Tibial nerve (tissue), 4 donors: ENCODE data around the gene MAP2K2. TPM values are rescaled to one million over a fixed set of nuclear protein-coding genes. Genes with fewer than 3 reads are reported as not detected.

ENCODE experiments used
- DNase-seq, 2 donors: peaks; one replicate each; pipeline ENCODE4 v3.0.0-alpha.2; 2019; ENCODE audit warnings: low spot score in 2 of 2
- H3K27ac ChIP-seq, 4 donors: fragments of 200-600 bp; sonication (generic) in 3 of 4; one replicate each; pipeline ENCODE4 v1.5.1; 2017 to 2019; ENCODE audit warnings: mild to moderate bottlenecking in 1 of 4
- H3K27me3 ChIP-seq, 2 donors: fragments of 200-600 bp; sonication (generic) in 1 of 2; one replicate each; pipeline versions ENCODE4 v1.5.1 to v1.6.0; 2017 to 2019
- H3K36me3 ChIP-seq, 3 donors: fragments of 200-600 bp; sonication (generic); one replicate each; pipeline ENCODE4 v1.5.1; 2018 to 2019
- H3K4me1 ChIP-seq, 4 donors: fragments of 200-600 bp; sonication (generic) in 3 of 4; one replicate each; pipeline ENCODE4 v1.5.1; 2017 to 2019
- H3K4me3 ChIP-seq, 4 donors: fragments of 200-600 bp; sonication (generic) in 3 of 4; one replicate each; pipeline ENCODE4 v1.5.1; 2017 to 2019; ENCODE audit warnings: mild to moderate bottlenecking in 1 of 4, moderate library complexity in 1 of 4
- H3K9me3 ChIP-seq, 4 donors: fragments of 200-600 bp; sonication (generic) in 3 of 4; one replicate each; pipeline ENCODE4 v1.5.1; 2017 to 2019
- CTCF ChIP-seq, 5 experiments: fragments of 200-600 bp in 3 of 5; fragments of 450-650 bp in 2 of 5; sonication (generic) in 3 of 5; IDR thresholded peaks; one replicate each; pipeline ENCODE4 v1.5.1; 2016 to 2019; ENCODE audit warnings: antibody characterized with exemption in 5 of 5, mild to moderate bottlenecking in 3 of 5, moderate library complexity in 2 of 5
- EP300 ChIP-seq, 2 donors: sonication (generic); formaldehyde crosslinking; IDR thresholded peaks; one replicate each; pipeline ENCODE4 v1.6.1; 2017; ENCODE audit warnings: antibody characterized with exemption in 2 of 2, mild to moderate bottlenecking in 1 of 2
- POLR2A ChIP-seq, 2 donors: fragments of 450-650 bp; IDR thresholded peaks; one replicate each; pipeline ENCODE4 v1.6.1; 2017; ENCODE audit warnings: antibody characterized with exemption in 2 of 2, mild to moderate bottlenecking in 2 of 2, moderate library complexity in 2 of 2
- WGBS, 2 donors: methylation state at CpG; one replicate each; pipeline ENCODE4 v1.1.5; 2018; 5-methylcytosine and 5-hydroxymethylcytosine counted together
- total RNA-seq, 4 donors: library from RNA; depleted of rRNA; stranded (reverse); fragments of >200 nt; gene quantifications; one replicate each; pipeline ENCODE4 v1.1.0, GENCODE V29; 2016

Gene MAP2K2
- total RNA-seq, 4 donors from 2014 or later: 36.9 to 128 (median 75.0) TPM

DNA sequence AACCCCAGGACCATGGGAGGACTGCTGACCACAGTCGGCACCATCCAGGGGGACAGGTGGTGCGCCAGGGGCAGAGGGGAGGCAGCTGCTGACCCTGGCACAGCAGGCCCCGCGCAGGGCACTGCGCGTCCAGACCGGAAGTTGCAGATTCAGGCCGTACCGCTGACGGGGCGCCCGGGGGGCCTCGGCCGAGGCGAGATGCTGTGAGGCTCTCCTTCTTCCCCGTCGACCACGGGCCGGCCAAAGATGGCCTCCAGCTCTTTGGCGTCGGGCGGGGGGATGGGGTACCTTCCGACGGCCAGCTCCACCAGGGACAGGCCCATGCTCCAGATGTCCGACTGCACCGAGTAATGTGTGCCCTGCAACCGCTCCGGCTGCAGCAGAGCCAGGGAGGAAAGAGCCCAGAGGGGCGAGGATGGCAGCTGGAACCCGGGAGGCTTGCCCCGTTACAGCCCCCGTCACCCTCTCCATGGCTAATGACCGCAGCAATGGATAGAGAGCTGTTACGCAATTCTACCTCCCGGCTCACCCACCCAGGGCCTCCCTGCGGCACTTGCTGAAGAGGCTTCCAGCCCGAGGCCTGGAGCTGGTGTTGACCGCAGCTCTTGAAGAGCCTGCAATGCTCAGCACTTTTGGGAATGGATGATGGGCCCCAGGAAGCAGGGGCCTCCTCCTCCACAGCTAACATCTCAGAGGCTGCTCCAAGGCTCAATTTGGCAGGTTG is 24.7 kb downstream of the MAP2K2 start:
- H3K9me3 ChIP-seq: no peaks in the 10 kb centered on the region
- peaks cover 0 to 13% (median 0%) of the 10 kb centered on the region in 4 donors for H3K4me1 ChIP-seq
- 90 to 93% methylated on average over 12 to 33 of the region's 38 CpGs for WGBS, 2 donors
- H3K27ac ChIP-seq: no peak overlapping the region
- no peaks in the 10 kb centered on the region for H3K27me3 ChIP-seq
- TF ChIP-seq CTCF (IDR thresholded peaks at IDR 0.05): no peak
- no peak for TF ChIP-seq POLR2A (IDR thresholded peaks at IDR 0.05)
- no peak for TF ChIP-seq EP300 (IDR thresholded peaks at IDR 0.05)
- no peak overlapping the region for H3K4me3 ChIP-seq
- H3K36me3 ChIP-seq: peaks cover 4 to 93% (median 12%) of the 10 kb centered on the region in 3 donors
- DNase-seq: no peak

- Histone ChIP-seq H3K4me3 (no peak overlapping the region), H3K9me3 (no peaks in the 10 kb centered on the region), H3K27ac (peak overlapping the region in 1 of 4 donors; percentile 74), H3K27me3 (no peaks in the 10 kb centered on the region), H3K36me3 (peaks cover 4 to 93% (median 12%) of the 10 kb centered on the region in 3 donors), H3K4me1 (peaks cover 0 to 13% (median 0%) of the 10 kb centered on the region in 4 donors)
- no peak for DNase-seq
- TF ChIP-seq EP300 (IDR thresholded peaks at IDR 0.05) (no peak), POLR2A (IDR thresholded peaks at IDR 0.05) (no peak), CTCF (IDR thresholded peaks at IDR 0.05) (no peak)
- 77 to 91% methylated on average over 11 to 18 of the region's 18 CpGs for WGBS, 2 donors
Observed at GRCh38 chr19:4098493-4098892, 25.4 kb downstream of the MAP2K2 start.

DNA sequence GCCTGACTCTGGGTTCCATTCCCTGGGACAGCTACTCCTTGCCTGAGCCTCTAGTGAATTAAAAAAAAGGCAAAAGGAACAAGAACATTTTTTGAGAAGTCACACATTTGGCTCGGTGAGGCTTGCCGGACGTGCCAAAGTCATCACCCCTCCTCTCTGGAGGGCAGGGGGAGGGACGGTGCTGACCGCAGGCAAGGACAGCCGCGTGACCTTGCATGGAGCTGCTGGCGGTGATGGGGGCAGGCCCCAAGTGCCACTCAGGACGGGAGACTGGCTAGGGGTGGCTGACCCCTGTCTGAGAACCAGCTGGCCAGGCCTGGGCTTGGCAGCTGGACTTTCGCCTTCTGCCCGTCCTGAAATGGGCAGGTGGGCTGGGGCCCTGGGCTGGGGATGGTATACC is 26.4 kb downstream of the MAP2K2 start:
- peaks cover 4 to 93% (median 12%) of the 10 kb centered on the region in 3 donors for H3K36me3 ChIP-seq
- peak; percentile 38 to 42 for DNase-seq
- peak overlapping the region in 3 of 4 donors; percentile 14 to 74 (median 59) for H3K27ac ChIP-seq
- H3K4me1 ChIP-seq: peaks cover 0 to 13% (median 0%) of the 10 kb centered on the region in 4 donors
- H3K9me3 ChIP-seq: no peaks in the 10 kb centered on the region
- WGBS, 2 donors: 32 to 34% methylated on average over 11 of the region's 11 CpGs
- no peak overlapping the region for H3K4me3 ChIP-seq
- no peaks in the 10 kb centered on the region for H3K27me3 ChIP-seq
- TF ChIP-seq POLR2A (IDR thresholded peaks at IDR 0.05) (no peak), EP300 (IDR thresholded peaks at IDR 0.05) (peak in 1 of 2 donors; percentile 57)

GRCh38 chr19:4096049-4096892 is 27.7 kb downstream of the MAP2K2 start:
- Histone ChIP-seq H3K27ac (no peak overlapping the region), H3K4me1 (peaks cover 0 to 13% (median 0%) of the 10 kb centered on the region in 4 donors), H3K4me3 (no peak overlapping the region), H3K27me3 (no peaks in the 10 kb centered on the region), H3K9me3 (no peaks in the 10 kb centered on the region), H3K36me3 (peaks cover 2 to 93% (median 4%) of the 10 kb centered on the region in 3 donors)
- 83 to 91% methylated on average over 17 to 29 of the region's 31 CpGs for WGBS, 2 donors
- no peak for DNase-seq
- TF ChIP-seq EP300 (IDR thresholded peaks at IDR 0.05) (no peak), POLR2A (IDR thresholded peaks at IDR 0.05) (no peak), CTCF (IDR thresholded peaks at IDR 0.05) (no peak)

GRCh38 chr19:4095488-4095844 is 28.5 kb downstream of the MAP2K2 start:
- 86 to 90% methylated on average over 10 to 12 of the region's 12 CpGs for WGBS, 2 donors
- no peak for TF ChIP-seq CTCF (IDR thresholded peaks at IDR 0.05)
- peaks cover 0 to 13% (median 0%) of the 10 kb centered on the region in 4 donors for H3K4me1 ChIP-seq
- no peak for DNase-seq
- no peaks in the 10 kb centered on the region for H3K27me3 ChIP-seq
- no peak overlapping the region for H3K27ac ChIP-seq
- H3K4me3 ChIP-seq: no peak overlapping the region
- H3K36me3 ChIP-seq: peaks cover 1 to 93% (median 4%) of the 10 kb centered on the region in 3 donors
- no peaks in the 10 kb centered on the region for H3K9me3 ChIP-seq
